Kidney (tissue), 14 donors: ENCODE measurements around the gene GALNT3. TPM values are rescaled to one million over a fixed set of nuclear protein-coding genes. Genes with fewer than 3 reads are reported as not detected.

ENCODE experiments used
- DNase-seq, 5 donors: peaks; one replicate each; pipeline ENCODE4 v3.0.0-alpha.2; 2013 to 2020
- FAIRE-seq: peaks from 2 replicates; lab custom pipeline; 2012; peaks lifted over from hg19 to GRCh38; lab: Jason Lieb, UNC
- H3K27ac ChIP-seq, 2 donors: one replicate each; pipeline ENCODE4 v1.7.0; 2013; ENCODE audit warnings: low read depth in 2 of 2, low read length in 2 of 2, inconsistent platforms in 1 of 2
- H3K27me3 ChIP-seq: one replicate; pipeline ENCODE4 v1.7.1; 2013; ENCODE audit warnings: low read length, inconsistent platforms; ENCODE audit not compliant: control insufficient read depth, insufficient read depth
- H3K36me3 ChIP-seq, 3 donors: one replicate each; pipeline versions ENCODE4 v1.7.0 to v1.7.1; 2013; ENCODE audit warnings: low read length in 3 of 3, control low read depth in 1 of 3, inconsistent platforms in 1 of 3; ENCODE audit not compliant: insufficient read depth in 3 of 3, control insufficient read depth in 2 of 3
- H3K4me1 ChIP-seq, 3 donors: one replicate each; pipeline versions ENCODE4 v1.7.0 to v1.7.1; 2013; ENCODE audit warnings: low read length in 3 of 3, inconsistent platforms in 1 of 3, low read depth in 1 of 3; ENCODE audit not compliant: control insufficient read depth in 2 of 3, insufficient read depth in 2 of 3
- H3K4me3 ChIP-seq, 3 donors: one replicate each; pipeline versions ENCODE4 v1.7.0 to v1.8.1; 2013; ENCODE audit warnings: low read length in 3 of 3, control low read depth in 1 of 3, inconsistent platforms in 1 of 3
- H3K9ac ChIP-seq, 3 donors: one replicate each; pipeline versions ENCODE4 v1.7.0 to v1.7.1; 2013; ENCODE audit warnings: low read length in 3 of 3, control low read depth in 1 of 3, inconsistent platforms in 1 of 3
- H3K9me3 ChIP-seq, 3 donors: one replicate each; pipeline versions ENCODE4 v1.7.0 to v1.7.1; 2013; ENCODE audit warnings: low read length in 3 of 3, control low read depth in 1 of 3, inconsistent platforms in 1 of 3; ENCODE audit not compliant: control insufficient read depth in 2 of 3, insufficient read depth in 1 of 3
- intact Hi-C: fragments of 100-400 bp; cut with DNase I; formaldehyde crosslinking; loops from one replicate; pipeline ENCODE4 v1.11.1; 2022
- polyA plus RNA-seq: library from polyadenylated mRNA; stranded (reverse); fragments of 350-450 nt; fragmentation: Illumina TruSeq; extraction: RNeasy Lipid Tissue Mini Kit (QIAGEN cat#74804); gene quantifications from one replicate; pipeline ENCODE4 v1.2.3, GENCODE V29; 2014; ENCODE audit warnings: low read depth, low replicate concordance; ENCODE audit not compliant: insufficient read depth
- total RNA-seq: library from RNA; stranded (reverse); fragmentation: NEBNext Ultra II Directional; extraction: Animal tissue kit (Norgen Biotek cat#: 25700); gene quantifications from one replicate; pipeline ENCODE4 v1.2.1, GENCODE V29; 2021
- TF ChIP-seq, protein P1 (sequence below): IDR thresholded peaks from 3 replicates; pipeline ENCODE4 v1.5.1; 2012; ENCODE audit warnings: mild to moderate bottlenecking, moderate library complexity, borderline replicate concordance; ENCODE audit not compliant: insufficient read depth; ENCODE audit errors: extremely low read depth
- donor health status: control.
- donor health status: control.
- donor health status: control.
- donor health status: control.
- donor health status: control.
- donor health status: DM: yes; HTN: yes; CAD: no.
- donor health status: Normal renal cell carcinoma (clear cell type).

The GALNT3 gene
- total and polyA plus RNA-seq, 2 donors from 2014 or later = 8.8 to 38.6 TPM

DNA sequence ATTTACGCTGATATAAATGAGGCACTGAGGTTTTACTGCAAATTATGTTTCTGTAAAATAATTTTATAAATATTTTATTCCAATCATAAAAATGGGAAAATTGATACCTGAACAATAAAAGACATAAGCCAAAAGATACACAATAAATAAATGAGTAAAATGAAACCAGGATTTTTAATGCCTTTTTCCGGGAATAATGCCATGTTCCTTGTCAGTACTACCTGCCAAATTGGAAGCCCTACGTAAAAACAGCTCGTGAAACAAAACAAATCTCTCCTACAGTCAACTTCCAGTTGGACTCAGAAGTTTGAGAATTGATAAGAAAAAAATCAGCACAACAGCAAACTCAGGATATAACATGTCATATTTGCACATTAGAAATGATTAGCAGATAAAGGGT lies 18.0 kb downstream of the GALNT3 start:
- DNase-seq = no peak
- no peak overlapping the region for H3K27ac ChIP-seq
- FAIRE-seq = no peak
- intact Hi-C loops = no loop called here
- H3K9ac ChIP-seq = no peak overlapping the region
- no peaks in the 10 kb centered on the region for H3K36me3 ChIP-seq
- H3K9me3 ChIP-seq = peaks cover 0 to 6% (median 0%) of the 10 kb centered on the region in 3 donors
- H3K27me3 ChIP-seq = no peaks in the 10 kb centered on the region
- H3K4me1 ChIP-seq = no peaks in the 10 kb centered on the region
- TF ChIP-seq, protein P1, sequence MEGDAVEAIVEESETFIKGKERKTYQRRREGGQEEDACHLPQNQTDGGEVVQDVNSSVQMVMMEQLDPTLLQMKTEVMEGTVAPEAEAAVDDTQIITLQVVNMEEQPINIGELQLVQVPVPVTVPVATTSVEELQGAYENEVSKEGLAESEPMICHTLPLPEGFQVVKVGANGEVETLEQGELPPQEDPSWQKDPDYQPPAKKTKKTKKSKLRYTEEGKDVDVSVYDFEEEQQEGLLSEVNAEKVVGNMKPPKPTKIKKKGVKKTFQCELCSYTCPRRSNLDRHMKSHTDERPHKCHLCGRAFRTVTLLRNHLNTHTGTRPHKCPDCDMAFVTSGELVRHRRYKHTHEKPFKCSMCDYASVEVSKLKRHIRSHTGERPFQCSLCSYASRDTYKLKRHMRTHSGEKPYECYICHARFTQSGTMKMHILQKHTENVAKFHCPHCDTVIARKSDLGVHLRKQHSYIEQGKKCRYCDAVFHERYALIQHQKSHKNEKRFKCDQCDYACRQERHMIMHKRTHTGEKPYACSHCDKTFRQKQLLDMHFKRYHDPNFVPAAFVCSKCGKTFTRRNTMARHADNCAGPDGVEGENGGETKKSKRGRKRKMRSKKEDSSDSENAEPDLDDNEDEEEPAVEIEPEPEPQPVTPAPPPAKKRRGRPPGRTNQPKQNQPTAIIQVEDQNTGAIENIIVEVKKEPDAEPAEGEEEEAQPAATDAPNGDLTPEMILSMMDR = no peak
- H3K4me3 ChIP-seq = no peak overlapping the region

DNA sequence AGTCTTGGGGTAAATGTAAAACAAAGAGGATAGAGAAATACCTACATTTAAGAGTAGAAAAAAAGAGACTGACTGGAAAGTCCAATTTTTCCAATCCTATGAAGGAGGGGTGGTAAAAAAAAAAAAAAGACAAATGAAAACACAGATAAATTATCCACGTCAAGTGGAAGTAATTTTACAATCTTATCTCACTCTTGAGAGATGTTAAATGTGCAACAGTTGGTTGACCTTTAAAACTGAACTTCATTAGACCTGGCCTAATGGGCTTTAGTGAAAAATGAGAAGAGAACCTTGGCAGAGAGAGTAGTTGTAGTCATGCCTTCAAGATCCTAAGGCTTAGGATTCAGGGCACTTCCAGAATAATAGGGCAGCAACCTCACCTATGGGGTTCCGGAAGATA lies 20.4 kb downstream of the GALNT3 start:
- DNase-seq = no peak
- no peaks in the 10 kb centered on the region for H3K27me3 ChIP-seq
- H3K4me3 ChIP-seq = no peak overlapping the region
- no peak overlapping the region for H3K27ac ChIP-seq
- FAIRE-seq = no peak
- TF ChIP-seq, protein P1 = no peak
- H3K9ac ChIP-seq = no peak overlapping the region
- no peaks in the 10 kb centered on the region for H3K36me3 ChIP-seq
- H3K4me1 ChIP-seq = no peaks in the 10 kb centered on the region
- H3K9me3 ChIP-seq = no peaks in the 10 kb centered on the region
- intact Hi-C loops = no loop called here

DNA sequence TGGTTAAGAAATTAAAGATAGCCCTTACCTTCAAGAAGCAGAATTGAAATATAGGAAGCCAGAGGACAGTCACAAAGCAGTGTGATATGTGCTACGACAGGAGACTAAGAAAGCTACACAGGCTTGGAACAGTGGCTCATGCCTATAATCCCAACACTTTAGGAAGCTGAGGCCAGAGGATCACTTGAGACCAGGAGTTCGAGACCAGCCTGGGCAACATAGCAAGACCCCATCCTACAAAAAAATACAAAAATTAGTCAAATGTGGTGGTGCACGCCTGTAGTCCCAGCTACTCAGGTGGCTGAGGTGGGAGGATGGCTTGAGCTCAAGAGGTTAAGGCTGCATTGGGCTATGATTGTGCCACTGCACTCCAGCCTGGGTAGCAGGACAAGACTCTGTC lies 21.9 kb downstream of the GALNT3 start:
- intact Hi-C loops = no loop called here
- FAIRE-seq = no peak

More for the DNA sequence above, 21.9 kb downstream of the GALNT3 start:
- H3K27me3 ChIP-seq = no peaks in the 10 kb centered on the region
- no peaks in the 10 kb centered on the region for H3K4me1 ChIP-seq
- H3K27ac ChIP-seq = no peak overlapping the region
- no peak overlapping the region for H3K4me3 ChIP-seq
- TF ChIP-seq, protein P1 = no peak
- H3K36me3 ChIP-seq = no peaks in the 10 kb centered on the region
- H3K9ac ChIP-seq = no peak overlapping the region
- DNase-seq = no peak
- H3K9me3 ChIP-seq = no peaks in the 10 kb centered on the region
